Testis (tissue), 2 donors: ENCODE data around the gene DAG1.

ENCODE experiments used
- POLR2A ChIP-seq: fragments of 450-650 bp; IDR thresholded peaks from one replicate; pipeline ENCODE4 v1.6.1; 2017; ENCODE audit warnings: antibody characterized with exemption, mild to moderate bottlenecking, moderate library complexity
- TF ChIP-seq, protein P1 (sequence below), 3 experiments: fragments of 450-650 bp in 2 of 3; fragments of 200-600 bp in 1 of 3; sonication (generic) in 1 of 3; IDR thresholded peaks; one replicate each; pipeline ENCODE4 v1.5.1; 2016 to 2019; ENCODE audit warnings: antibody characterized with exemption in 3 of 3, mild to moderate bottlenecking in 2 of 3, moderate library complexity in 1 of 3

- TF ChIP-seq, protein P1, sequence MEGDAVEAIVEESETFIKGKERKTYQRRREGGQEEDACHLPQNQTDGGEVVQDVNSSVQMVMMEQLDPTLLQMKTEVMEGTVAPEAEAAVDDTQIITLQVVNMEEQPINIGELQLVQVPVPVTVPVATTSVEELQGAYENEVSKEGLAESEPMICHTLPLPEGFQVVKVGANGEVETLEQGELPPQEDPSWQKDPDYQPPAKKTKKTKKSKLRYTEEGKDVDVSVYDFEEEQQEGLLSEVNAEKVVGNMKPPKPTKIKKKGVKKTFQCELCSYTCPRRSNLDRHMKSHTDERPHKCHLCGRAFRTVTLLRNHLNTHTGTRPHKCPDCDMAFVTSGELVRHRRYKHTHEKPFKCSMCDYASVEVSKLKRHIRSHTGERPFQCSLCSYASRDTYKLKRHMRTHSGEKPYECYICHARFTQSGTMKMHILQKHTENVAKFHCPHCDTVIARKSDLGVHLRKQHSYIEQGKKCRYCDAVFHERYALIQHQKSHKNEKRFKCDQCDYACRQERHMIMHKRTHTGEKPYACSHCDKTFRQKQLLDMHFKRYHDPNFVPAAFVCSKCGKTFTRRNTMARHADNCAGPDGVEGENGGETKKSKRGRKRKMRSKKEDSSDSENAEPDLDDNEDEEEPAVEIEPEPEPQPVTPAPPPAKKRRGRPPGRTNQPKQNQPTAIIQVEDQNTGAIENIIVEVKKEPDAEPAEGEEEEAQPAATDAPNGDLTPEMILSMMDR (IDR thresholded peaks at IDR 0.05): no peak
- TF ChIP-seq POLR2A: no peak
Measured at GRCh38 chr3:49434731-49435130, 35.3 kb upstream of the DAG1 start.
